Measurements from ENCODE around the gene BMPER. TPM values are rescaled to one million over a fixed set of nuclear protein-coding genes. Genes with fewer than 3 reads are reported as not detected.
A peak's percentile ranks its signal among the peaks of the same experiment; 100 is the strongest.

BMPER gene
- total RNA-seq, 6 donors from 2014 or later: 2.5 to 15.6 (median 9.4) TPM

- no peak overlapping the region for H3K4me3 ChIP-seq
- H3K9me3 ChIP-seq: no peaks in the 10 kb centered on the region
- H3K27ac ChIP-seq: no peak overlapping the region
- H3K4me1 ChIP-seq: peaks cover 0 to 6% (median 3%) of the 10 kb centered on the region in 4 donors
- TF ChIP-seq POLR2AphosphoS5 (IDR thresholded peaks at IDR 0.05) (no peak), CTCF (IDR thresholded peaks at IDR 0.05) (no peak), EP300 (IDR thresholded peaks at IDR 0.05) (no peak), POLR2A (IDR thresholded peaks at IDR 0.05) (no peak)
- no peaks in the 10 kb centered on the region for H3K36me3 ChIP-seq
- WGBS, 2 donors: 69 to 76% methylated on average over 4 of the region's 4 CpGs
- ATAC-seq (ENCODE audit: low FRiP score in 2 of 2) (peak; percentile 39 to 66), DNase-seq (no peak)
- no peaks in the 10 kb centered on the region for H3K27me3 ChIP-seq
These were observed 159.3 kb downstream of the BMPER start for GRCh38 chr7:34064519-34065158.

GRCh38 chr7:34066411-34066810 lies 161.1 kb downstream of the BMPER start:
- H3K27ac ChIP-seq: no peak overlapping the region
- ATAC-seq (ENCODE audit: low FRiP score in 2 of 2) (no peak), DNase-seq (no peak)
- peaks cover 0 to 8% (median 3%) of the 10 kb centered on the region in 4 donors for H3K4me1 ChIP-seq
- no peak overlapping the region for H3K4me3 ChIP-seq
- H3K27me3 ChIP-seq: no peaks in the 10 kb centered on the region
- 55 to 68% methylated on average over 1 of the region's 1 CpG for WGBS, 2 donors
- TF ChIP-seq CTCF (IDR thresholded peaks at IDR 0.05) (no peak), POLR2AphosphoS5 (IDR thresholded peaks at IDR 0.05) (no peak), POLR2A (IDR thresholded peaks at IDR 0.05) (no peak), EP300 (IDR thresholded peaks at IDR 0.05) (no peak)
- no peaks in the 10 kb centered on the region for H3K9me3 ChIP-seq
- no peaks in the 10 kb centered on the region for H3K36me3 ChIP-seq

GRCh38 chr7:34067005-34067778 lies 161.9 kb downstream of the BMPER start:
- Histone ChIP-seq H3K27ac (no peak overlapping the region), H3K9me3 (no peaks in the 10 kb centered on the region), H3K27me3 (no peaks in the 10 kb centered on the region), H3K4me3 (no peak overlapping the region), H3K4me1 (peaks cover 0 to 6% (median 3%) of the 10 kb centered on the region in 4 donors), H3K36me3 (no peaks in the 10 kb centered on the region)
- no peak for TF ChIP-seq EP300 (IDR thresholded peaks at IDR 0.05)
- no peak for TF ChIP-seq POLR2A (IDR thresholded peaks at IDR 0.05)
- TF ChIP-seq POLR2AphosphoS5 (IDR thresholded peaks at IDR 0.05): no peak
- no peak for TF ChIP-seq CTCF (IDR thresholded peaks at IDR 0.05)
- DNase-seq (peak in 1 of 2 donors; percentile 40), ATAC-seq (ENCODE audit: low FRiP score in 2 of 2) (no peak)
- WGBS, 2 donors: 53 to 61% methylated on average over 7 of the region's 7 CpGs

- no peaks in the 10 kb centered on the region for H3K9me3 ChIP-seq
- no peaks in the 10 kb centered on the region for H3K36me3 ChIP-seq
- DNase-seq (no peak), ATAC-seq (ENCODE audit: low FRiP score in 2 of 2) (peak in 1 of 2 donors; percentile 8)
- TF ChIP-seq EP300 (IDR thresholded peaks at IDR 0.05) (peak in 1 of 4 donors; percentile 45), POLR2AphosphoS5 (IDR thresholded peaks at IDR 0.05) (no peak)
- H3K4me3 ChIP-seq: no peak overlapping the region
- WGBS, 2 donors: 59 to 68% methylated on average over 2 of the region's 2 CpGs
- peaks cover 0 to 6% (median 3%) of the 10 kb centered on the region in 4 donors for H3K4me1 ChIP-seq
- no peak overlapping the region for H3K27ac ChIP-seq
- no peaks in the 10 kb centered on the region for H3K27me3 ChIP-seq
These were observed 164.3 kb downstream of the BMPER start for GRCh38 chr7:34069676-34070075.

GRCh38 chr7:34070511-34071323 lies 165.4 kb downstream of the BMPER start:
- DNase-seq (no peak), ATAC-seq (ENCODE audit: low FRiP score in 2 of 2) (no peak)
- peaks cover 0 to 6% (median 2%) of the 10 kb centered on the region in 4 donors for H3K4me1 ChIP-seq
- H3K9me3 ChIP-seq: no peaks in the 10 kb centered on the region
- no peaks in the 10 kb centered on the region for H3K27me3 ChIP-seq
- TF ChIP-seq POLR2AphosphoS5 (IDR thresholded peaks at IDR 0.05): no peak
- TF ChIP-seq CTCF (IDR thresholded peaks at IDR 0.05): no peak
- no peak for TF ChIP-seq POLR2A (IDR thresholded peaks at IDR 0.05)
- no peak overlapping the region for H3K27ac ChIP-seq
- H3K4me3 ChIP-seq: no peak overlapping the region
- WGBS, 2 donors: 66 to 68% methylated on average over 5 of the region's 5 CpGs
- H3K36me3 ChIP-seq: no peaks in the 10 kb centered on the region

Data from upper lobe of left lung (tissue), 6 donors.